Vagina (tissue), 2 donors: ENCODE results near the gene OSBPL1A.

ENCODE experiments used
- POLR2A ChIP-seq, 2 donors: fragments of 450-650 bp; IDR thresholded peaks; one replicate each; pipeline ENCODE4 v1.6.1; 2017; ENCODE audit warnings: antibody characterized with exemption in 2 of 2, mild to moderate bottlenecking in 2 of 2, moderate library complexity in 2 of 2
- TF ChIP-seq, protein P1 (sequence below), 3 experiments: fragments of 450-650 bp in 2 of 3; fragments of 200-600 bp in 1 of 3; sonication (generic) in 1 of 3; IDR thresholded peaks; one replicate each; pipeline ENCODE4 v1.5.1; 2017 to 2019; ENCODE audit warnings: antibody characterized with exemption in 3 of 3, mild to moderate bottlenecking in 2 of 3, moderate library complexity in 2 of 3

DNA sequence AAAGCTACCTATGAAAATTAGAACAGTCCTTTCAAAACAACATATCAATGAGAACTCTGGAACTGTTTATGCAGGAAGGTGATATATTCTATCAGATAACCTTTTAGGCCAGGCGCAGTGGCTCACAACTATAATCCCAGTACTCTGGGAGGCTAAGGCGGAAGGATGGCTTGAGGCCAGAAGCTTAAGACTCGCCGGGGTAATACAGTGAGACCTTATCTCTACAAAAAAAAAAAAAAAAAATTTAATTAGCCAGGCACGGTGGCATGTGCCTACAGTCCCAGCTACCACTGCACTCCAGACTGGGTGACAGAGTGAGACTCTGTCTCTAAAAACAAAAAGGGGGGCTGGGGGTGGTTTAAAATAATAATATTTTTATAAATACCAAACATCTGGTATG is 77.9 kb downstream of the OSBPL1A start:
- TF ChIP-seq, protein P1, sequence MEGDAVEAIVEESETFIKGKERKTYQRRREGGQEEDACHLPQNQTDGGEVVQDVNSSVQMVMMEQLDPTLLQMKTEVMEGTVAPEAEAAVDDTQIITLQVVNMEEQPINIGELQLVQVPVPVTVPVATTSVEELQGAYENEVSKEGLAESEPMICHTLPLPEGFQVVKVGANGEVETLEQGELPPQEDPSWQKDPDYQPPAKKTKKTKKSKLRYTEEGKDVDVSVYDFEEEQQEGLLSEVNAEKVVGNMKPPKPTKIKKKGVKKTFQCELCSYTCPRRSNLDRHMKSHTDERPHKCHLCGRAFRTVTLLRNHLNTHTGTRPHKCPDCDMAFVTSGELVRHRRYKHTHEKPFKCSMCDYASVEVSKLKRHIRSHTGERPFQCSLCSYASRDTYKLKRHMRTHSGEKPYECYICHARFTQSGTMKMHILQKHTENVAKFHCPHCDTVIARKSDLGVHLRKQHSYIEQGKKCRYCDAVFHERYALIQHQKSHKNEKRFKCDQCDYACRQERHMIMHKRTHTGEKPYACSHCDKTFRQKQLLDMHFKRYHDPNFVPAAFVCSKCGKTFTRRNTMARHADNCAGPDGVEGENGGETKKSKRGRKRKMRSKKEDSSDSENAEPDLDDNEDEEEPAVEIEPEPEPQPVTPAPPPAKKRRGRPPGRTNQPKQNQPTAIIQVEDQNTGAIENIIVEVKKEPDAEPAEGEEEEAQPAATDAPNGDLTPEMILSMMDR (IDR thresholded peaks at IDR 0.05), result no peak
- TF ChIP-seq POLR2A (IDR thresholded peaks at IDR 0.05), result no peak
